Cortex of kidney (tissue), 1 donor: Measurements from ENCODE around the gene UTRN.

Experiments
- DNase-seq: peaks from one replicate; lab custom pipeline; 2025; lab: John Stamatoyannopoulos, UW

Gene UTRN

DNA sequence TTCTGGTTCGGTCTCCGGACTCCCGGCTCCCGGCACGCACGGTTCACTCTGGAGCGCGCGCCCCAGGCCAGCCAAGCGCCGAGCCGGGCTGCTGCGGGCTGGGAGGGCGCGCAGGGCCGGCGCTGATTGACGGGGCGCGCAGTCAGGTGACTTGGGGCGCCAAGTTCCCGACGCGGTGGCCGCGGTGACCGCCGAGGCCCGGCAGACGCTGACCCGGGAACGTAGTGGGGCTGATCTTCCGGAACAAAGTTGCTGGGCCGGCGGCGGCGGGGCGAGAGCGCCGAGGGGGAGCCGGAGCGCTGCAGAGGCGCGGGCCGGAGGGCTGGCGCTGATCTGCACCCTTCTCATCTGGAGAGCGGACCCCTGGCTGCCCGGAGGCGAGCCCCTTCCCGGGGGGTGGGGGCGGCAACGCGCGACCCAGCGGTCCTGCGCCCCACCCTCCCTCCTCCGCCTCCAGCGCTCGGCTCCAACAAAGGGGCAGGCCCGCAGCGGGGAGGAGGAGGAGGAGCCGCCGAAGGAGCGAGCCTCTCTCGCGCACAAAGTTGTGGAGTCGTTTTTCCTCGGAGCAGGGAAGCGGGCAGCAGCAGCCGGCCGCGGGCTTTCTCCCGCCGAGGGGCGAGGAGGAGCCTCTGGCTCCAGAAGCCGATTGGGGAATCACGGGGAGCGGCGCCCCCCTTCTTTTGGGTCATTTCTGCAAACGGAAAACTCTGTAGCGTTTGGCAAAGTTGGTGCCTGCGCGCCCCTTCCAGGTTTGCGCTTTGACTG lies at the start of gene UTRN:
TSS of gene UTRN (plus strand) at position 553 of the 765 bp plus-strand sequence. CDS start 6,494 bp downstream, outside the sequence.
- DNase-seq: peak; percentile 11

DNA sequence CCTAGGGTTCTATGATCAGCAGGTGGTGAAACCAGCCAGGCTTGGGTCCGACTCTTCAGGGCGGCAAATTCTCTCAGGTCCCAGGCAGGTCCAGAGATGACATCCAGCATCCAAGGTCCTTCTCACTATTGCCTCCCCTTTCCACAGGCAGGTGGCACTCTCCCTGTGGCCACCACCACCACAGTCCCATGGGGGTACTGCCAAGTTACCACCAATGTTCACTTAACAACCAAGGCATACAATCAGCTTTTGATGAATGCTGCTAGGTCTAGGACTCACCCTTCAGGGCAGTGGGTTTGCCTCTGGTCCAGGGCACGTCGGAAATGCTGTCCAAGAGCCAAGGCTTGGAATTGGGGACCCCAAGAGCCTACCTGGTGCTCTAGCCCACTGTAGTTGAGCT lies 40.4 kb upstream of the UTRN start:
- DNase-seq: no peak

GRCh38 chr6:144246988-144247387 lies 38.1 kb upstream of the UTRN start:
- DNase-seq: no peak

- DNase-seq: no peak
Measured at GRCh38 chr6:144248003-144248402, 37.1 kb upstream of the UTRN start.

GRCh38 chr6:144248476-144249301 lies 36.4 kb upstream of the UTRN start:
- no peak for DNase-seq

- no peak for DNase-seq
Measured at GRCh38 chr6:144250276-144250675, 34.9 kb upstream of the UTRN start.

- no peak for DNase-seq
Measured at GRCh38 chr6:144252259-144252658, 32.9 kb upstream of the UTRN start.

DNA sequence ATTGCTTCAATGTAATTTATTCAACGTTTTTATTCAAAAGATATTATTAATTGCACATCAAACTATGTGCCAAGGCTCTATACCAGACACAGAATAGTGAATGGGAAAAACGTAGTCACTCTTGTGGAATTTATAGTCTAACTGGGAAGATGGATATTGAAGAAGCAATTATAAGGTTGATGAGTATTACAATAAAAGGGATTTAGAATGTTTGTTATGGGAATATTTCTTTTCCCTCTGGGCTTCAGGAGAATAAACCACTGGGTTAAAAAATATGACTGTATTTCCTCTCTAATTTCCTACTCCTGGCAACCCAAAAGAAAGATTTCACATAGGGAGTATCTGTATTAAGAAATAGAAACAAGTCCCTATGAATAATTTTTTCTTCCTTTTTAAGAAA lies 25.1 kb upstream of the UTRN start:
- no peak for DNase-seq

DNA sequence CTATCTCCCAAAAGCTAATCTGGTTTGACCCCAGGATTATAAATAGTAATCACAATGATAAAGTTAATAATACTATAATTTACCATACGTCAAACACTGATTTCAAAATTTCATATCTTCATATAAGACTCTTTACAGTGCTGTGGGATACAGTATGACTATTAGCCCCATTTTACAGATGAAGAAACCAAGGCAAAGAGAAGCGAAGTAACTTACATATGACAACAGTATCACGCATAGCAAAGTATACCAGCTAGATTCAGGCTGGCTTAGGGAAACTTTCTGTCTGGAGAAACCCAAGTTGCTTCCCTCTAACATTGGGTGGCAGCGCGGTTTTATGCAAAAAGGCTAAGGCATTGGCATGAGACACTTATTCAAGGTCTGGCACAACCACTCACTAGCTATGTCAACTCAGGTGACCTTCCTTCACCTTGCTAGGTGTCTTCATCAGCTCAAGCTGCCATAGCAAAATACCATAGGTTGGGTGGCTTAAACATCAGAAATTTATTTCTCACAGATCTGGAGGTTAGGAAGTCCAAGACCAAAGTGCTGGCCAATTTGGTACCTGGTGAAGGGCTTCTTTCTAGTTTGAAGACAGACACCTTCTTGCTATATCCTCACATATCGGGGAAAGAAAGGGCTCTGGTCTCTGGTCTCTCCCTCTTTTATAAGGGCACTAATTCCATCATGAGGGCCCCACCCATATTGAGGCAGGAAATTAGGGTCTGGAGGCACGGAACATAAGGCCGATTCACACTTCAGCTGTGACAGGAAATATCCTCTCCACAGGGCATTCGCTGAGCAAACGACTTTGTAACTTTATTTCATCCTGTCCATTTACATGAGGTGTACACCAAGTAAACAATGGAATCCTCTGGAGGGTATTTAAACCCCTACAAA lies 22.4 kb upstream of the UTRN start:
- no peak for DNase-seq

DNA sequence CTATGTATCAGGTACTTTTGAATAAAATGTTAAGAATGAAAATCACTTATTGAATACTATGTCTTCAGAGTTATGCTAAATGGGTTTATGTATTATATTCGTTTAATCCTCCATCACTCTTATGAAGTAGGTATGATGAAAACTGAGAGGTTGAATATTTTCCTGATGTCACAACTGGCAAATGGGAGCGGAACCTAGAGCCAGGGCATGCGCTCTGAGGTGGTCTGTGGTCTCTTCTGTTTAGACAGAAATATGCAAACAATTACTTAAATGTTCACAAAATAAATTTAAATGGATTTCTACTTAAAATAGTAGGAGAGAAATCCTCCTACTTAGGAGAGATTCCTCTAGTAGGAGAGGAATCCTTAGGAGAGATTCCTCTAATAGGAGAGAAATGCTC lies 21.3 kb upstream of the UTRN start:
- DNase-seq: no peak

- no peak for DNase-seq
Measured at GRCh38 chr6:144264270-144265060, 20.7 kb upstream of the UTRN start.

- DNase-seq: no peak
Measured at GRCh38 chr6:144265061-144265357, 20.1 kb upstream of the UTRN start.

GRCh38 chr6:144265390-144265789 lies 19.7 kb upstream of the UTRN start:
- no peak for DNase-seq

DNA sequence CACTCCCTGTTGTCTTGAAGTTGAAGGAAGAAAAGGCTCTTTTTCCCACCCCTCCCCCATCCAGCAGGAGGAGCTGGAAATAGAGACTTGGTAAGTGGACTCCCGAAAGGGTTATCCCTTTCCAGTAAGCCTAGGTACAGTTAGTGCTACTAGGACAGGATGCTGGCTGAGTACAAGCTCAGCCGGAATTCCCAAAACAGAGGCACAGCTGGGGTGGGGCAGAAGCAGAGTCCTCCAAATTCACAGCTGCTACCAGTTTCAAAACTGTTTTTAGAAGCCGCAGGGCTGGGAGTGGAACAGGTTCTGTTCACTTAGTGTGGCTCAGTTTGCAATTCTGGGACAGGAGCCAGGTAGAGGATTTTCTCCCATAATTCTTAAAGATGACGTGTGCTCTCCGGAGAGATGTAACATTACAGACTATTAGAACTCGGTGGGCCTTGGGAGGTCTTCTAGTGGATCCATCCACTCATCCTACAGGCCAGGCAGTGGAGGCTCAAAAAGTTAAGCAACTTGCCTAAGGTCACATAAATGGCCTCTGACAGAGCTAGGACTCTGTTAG lies 19.0 kb upstream of the UTRN start:
- DNase-seq: no peak

GRCh38 chr6:144268794-144269349 lies 16.3 kb upstream of the UTRN start:
- no peak for DNase-seq

DNA sequence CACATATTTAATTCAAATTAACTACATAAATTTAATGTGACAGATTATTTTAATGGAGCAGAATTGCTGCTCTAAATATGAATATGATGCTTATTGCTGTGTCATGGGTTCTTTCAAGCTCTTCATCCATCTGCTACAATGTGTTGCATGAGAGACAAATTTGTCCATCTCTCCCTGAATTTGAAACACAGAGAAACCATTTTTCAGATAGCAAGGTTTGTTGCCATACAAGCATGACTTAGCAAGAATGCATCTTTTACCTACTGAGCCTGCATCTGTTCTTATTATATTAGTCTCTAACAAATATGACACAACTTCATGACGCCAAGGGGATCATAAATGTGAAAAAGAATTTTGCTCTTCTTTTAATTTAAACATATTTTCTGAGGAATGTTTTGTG lies 8.0 kb upstream of the UTRN start:
- no peak for DNase-seq

GRCh38 chr6:144277605-144278227 lies 7.4 kb upstream of the UTRN start:
- DNase-seq: no peak

DNA sequence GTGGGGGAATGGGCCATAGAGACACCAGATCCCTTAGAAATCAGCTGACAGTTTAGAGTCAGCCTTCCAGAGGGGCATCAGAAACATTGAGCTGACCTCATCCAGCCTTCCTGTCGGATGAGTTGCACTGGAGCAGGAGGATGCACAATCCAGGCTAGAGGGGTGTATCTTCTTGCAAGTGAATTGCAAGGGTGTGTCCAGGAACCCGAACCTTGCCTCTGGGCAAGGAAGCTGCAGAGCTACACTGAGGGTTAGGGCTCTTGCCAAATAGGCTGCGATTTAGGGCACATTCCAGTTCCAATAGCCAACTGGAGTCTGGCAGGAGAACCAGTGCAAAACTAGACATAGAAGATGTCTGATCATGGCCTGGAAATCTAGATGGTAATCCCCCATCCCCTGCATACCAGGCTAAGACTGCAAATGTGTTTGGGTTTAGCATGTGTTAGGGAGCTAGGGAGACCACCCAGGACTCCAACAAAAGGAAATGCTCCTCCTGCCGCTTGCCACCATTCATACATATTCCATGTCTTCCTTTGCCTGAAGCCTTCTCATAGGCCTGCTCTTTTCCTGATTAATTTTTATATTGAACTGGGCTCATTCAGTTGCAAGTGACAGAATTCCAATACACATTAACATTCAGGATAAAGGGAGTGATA lies 6.3 kb upstream of the UTRN start:
- DNase-seq: no peak

GRCh38 chr6:144279484-144280150 lies 5.5 kb upstream of the UTRN start:
- DNase-seq: no peak
